SU-DHL-6 (cell line): ENCODE data around the gene CBFA2T3.

ENCODE experiments used
- H2AFZ ChIP-seq: fragments of 200-600 bp; sonication (generic); 2 replicates; pipeline ENCODE4 v1.6.1; 2014; ENCODE audit warnings: low read depth, mild to moderate bottlenecking, moderate library complexity, mixed read lengths, antibody characterized with exemption, low read length; ENCODE audit not compliant: severe bottlenecking
- H3F3A ChIP-seq: fragments of 200-600 bp; shearing (Covaris generic); 2 replicates; pipeline ENCODE4 v1.6.0; 2016; ENCODE audit warnings: antibody characterized with exemption, mild to moderate bottlenecking; ENCODE audit not compliant: insufficient read depth
- H3K27ac ChIP-seq: fragments of 200-600 bp; sonication (generic); 2 replicates; pipeline ENCODE4 v1.5.1; 2016; ENCODE audit warnings: low read depth, mild to moderate bottlenecking, low read length, moderate library complexity, mixed read lengths
- H3K27me3 ChIP-seq: fragments of 200-600 bp; sonication (generic), shearing (Covaris generic); 2 replicates; pipeline ENCODE4 v1.6.0; 2014; ENCODE audit warnings: mild to moderate bottlenecking, low read length
- H3K36me3 ChIP-seq: fragments of 200-600 bp; sonication (generic); 2 replicates; pipeline ENCODE4 v1.6.1; 2014; ENCODE audit warnings: mild to moderate bottlenecking, low read length, mixed read lengths
- H3K4me2 ChIP-seq: fragments of 300-600, 200-600 bp; shearing (Covaris generic), sonication (generic); 2 replicates; pipeline ENCODE4 v1.6.0; 2014; ENCODE audit warnings: low read length, low read depth, mild to moderate bottlenecking; ENCODE audit not compliant: poor library complexity, severe bottlenecking
- H3K4me3 ChIP-seq: fragments of 200-600 bp; sonication (generic); 2 replicates; pipeline ENCODE4 v1.5.1; 2014; ENCODE audit warnings: antibody characterized with exemption, low read length, mild to moderate bottlenecking, mixed read lengths; ENCODE audit not compliant: insufficient read depth, poor library complexity, severe bottlenecking
- H3K79me2 ChIP-seq: fragments of 200-600 bp; sonication (generic); 2 replicates; pipeline ENCODE4 v1.6.1; 2014; ENCODE audit warnings: mild to moderate bottlenecking, low read length, moderate library complexity; ENCODE audit not compliant: insufficient read depth
- H3K9ac ChIP-seq: fragments of 200-600 bp; sonication (generic); 2 replicates; pipeline ENCODE4 v1.7.0; 2014; ENCODE audit warnings: mild to moderate bottlenecking, low read length
- H3K9me2 ChIP-seq: fragments of 200-600 bp; sonication (generic); replicated peaks from 2 replicates; pipeline ENCODE4 v1.6.1; 2014; ENCODE audit warnings: low read length; ENCODE audit not compliant: insufficient read depth
- H3K9me3 ChIP-seq: fragments of 200-600 bp; sonication (generic); 2 replicates; pipeline ENCODE4 v1.6.1; 2014; ENCODE audit warnings: low read length, mixed read lengths; ENCODE audit not compliant: insufficient read depth
- H4K20me1 ChIP-seq: fragments of 200-600 bp; sonication (generic); 2 replicates; pipeline ENCODE4 v1.6.1; 2014; ENCODE audit warnings: low read depth, mild to moderate bottlenecking, antibody characterized with exemption, low read length, moderate library complexity, mixed read lengths
- EZH2phosphoT487 ChIP-seq: fragments of 200-600 bp; sonication (generic), shearing (Covaris generic); conservative IDR thresholded peaks from 2 replicates; pipeline ENCODE4 v1.6.1; 2018; ENCODE audit warnings: mild to moderate bottlenecking, antibody characterized with exemption, low read length, moderate library complexity, mixed read lengths
- TF ChIP-seq, protein P1 (sequence below): fragments of 200-600 bp; sonication (generic); IDR thresholded peaks from one replicate; pipeline ENCODE4 v1.5.1; 2017; ENCODE audit warnings: antibody characterized with exemption, mild to moderate bottlenecking, low read length, moderate library complexity; ENCODE audit not compliant: insufficient read depth, poor library complexity, severe bottlenecking

CBFA2T3 gene

DNA sequence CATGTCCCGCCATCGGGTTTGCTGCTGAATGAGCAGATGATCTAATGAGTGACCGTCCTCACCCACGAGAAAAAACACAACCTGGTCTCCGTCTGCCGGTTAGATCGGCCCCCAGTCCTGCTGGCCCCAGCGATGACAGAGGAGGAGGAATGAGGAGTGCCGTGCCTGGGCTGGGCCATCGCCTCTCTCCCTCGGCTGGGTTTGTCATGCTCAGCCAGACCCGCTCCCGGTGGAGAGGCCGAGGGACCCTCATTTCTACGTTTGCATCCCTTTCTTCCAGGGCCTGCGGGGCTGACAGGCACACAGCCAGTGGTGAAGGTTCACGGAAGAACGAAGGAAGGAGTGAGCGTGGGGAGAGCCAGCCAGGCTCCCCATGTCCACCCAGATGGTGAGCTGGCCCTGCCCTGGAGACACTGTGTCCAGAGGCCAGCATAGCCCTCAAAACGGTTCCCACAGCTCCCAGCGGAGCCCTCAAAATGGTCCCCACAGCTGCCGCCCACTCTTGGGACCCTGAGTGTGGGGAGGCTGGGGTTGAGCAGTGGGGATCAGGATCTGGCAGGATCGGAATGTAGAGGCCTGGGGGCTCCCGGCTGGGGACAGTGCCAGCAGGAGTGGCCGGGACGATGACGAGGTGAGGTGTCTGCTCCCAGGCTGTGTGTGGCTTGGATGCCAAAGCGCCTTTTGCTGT lies 23.9 kb downstream of the CBFA2T3 start:
- no peak overlapping the region for H3K4me2 ChIP-seq
- H2AFZ ChIP-seq: no peak overlapping the region
- H3K27ac ChIP-seq: no peak overlapping the region
- TF ChIP-seq, protein P1, sequence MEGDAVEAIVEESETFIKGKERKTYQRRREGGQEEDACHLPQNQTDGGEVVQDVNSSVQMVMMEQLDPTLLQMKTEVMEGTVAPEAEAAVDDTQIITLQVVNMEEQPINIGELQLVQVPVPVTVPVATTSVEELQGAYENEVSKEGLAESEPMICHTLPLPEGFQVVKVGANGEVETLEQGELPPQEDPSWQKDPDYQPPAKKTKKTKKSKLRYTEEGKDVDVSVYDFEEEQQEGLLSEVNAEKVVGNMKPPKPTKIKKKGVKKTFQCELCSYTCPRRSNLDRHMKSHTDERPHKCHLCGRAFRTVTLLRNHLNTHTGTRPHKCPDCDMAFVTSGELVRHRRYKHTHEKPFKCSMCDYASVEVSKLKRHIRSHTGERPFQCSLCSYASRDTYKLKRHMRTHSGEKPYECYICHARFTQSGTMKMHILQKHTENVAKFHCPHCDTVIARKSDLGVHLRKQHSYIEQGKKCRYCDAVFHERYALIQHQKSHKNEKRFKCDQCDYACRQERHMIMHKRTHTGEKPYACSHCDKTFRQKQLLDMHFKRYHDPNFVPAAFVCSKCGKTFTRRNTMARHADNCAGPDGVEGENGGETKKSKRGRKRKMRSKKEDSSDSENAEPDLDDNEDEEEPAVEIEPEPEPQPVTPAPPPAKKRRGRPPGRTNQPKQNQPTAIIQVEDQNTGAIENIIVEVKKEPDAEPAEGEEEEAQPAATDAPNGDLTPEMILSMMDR: no peak
- TF ChIP-seq EZH2phosphoT487: no peak
- H3K9me3 ChIP-seq: no peaks in the 10 kb centered on the region
- no peak overlapping the region for H3K4me3 ChIP-seq
- no peaks in the 10 kb centered on the region for H3K9me2 ChIP-seq
- no peaks in the 10 kb centered on the region for H3K79me2 ChIP-seq
- H3K36me3 ChIP-seq: no peaks in the 10 kb centered on the region
- H3K9ac ChIP-seq: no peak overlapping the region
- H4K20me1 ChIP-seq: no peaks in the 10 kb centered on the region
- no peaks in the 10 kb centered on the region for H3F3A ChIP-seq
- no peaks in the 10 kb centered on the region for H3K27me3 ChIP-seq

DNA sequence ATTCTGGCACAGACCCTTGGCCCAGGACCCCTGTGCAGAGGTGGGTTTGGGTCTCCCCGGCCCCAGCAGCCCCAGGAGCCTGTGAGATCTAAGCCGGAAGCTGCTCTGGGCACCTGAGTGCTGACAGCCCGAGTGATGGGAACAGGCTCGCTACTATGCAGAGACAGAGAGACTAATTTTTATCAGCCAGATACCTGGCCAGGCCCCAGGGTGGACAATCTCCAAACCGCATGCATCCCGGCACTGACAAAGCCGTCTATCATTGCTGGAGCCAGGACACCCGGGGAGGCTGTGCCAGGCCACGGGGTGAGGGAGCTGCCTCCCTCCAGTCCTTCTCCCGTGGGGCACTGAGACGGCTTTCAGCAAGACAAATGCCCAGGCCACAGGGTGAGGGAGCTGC lies 25.0 kb downstream of the CBFA2T3 start:
- Histone ChIP-seq H3F3A (no peaks in the 10 kb centered on the region), H2AFZ (no peak overlapping the region), H3K27me3 (no peaks in the 10 kb centered on the region), H3K27ac (no peak overlapping the region), H3K4me2 (no peak overlapping the region), H3K9ac (no peak overlapping the region), H3K36me3 (no peaks in the 10 kb centered on the region), H3K9me2 (no peaks in the 10 kb centered on the region), H3K9me3 (no peaks in the 10 kb centered on the region), H4K20me1 (no peaks in the 10 kb centered on the region), H3K79me2 (no peaks in the 10 kb centered on the region), H3K4me3 (no peak overlapping the region)
- TF ChIP-seq EZH2phosphoT487: no peak
- TF ChIP-seq, protein P1: no peak

DNA sequence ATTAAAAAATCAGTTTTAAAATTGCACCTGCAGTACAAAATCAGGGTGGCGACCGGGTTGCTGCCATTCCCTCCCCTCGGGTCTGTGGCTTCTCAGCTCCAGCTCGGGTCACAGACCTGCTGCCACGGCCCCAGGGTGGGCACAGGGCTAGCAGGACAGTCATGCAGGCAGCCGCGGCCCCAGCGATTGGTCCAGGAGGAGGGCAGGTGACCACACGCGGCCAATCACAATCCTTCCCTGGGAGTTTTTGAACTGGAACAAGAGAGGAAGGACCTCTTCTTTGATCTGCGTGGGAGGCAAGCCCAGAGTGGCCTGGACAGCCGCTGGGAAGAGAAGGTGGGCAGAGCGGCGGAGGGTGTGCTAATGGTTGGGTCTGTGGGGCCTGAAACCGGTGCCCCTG lies 25.5 kb downstream of the CBFA2T3 start:
- no peaks in the 10 kb centered on the region for H3K9me3 ChIP-seq
- TF ChIP-seq EZH2phosphoT487: no peak
- TF ChIP-seq, protein P1: no peak
- no peak overlapping the region for H3K4me3 ChIP-seq
- H3K4me2 ChIP-seq: no peak overlapping the region
- H3K9me2 ChIP-seq: no peaks in the 10 kb centered on the region
- H2AFZ ChIP-seq: no peak overlapping the region
- H3F3A ChIP-seq: no peaks in the 10 kb centered on the region
- H3K9ac ChIP-seq: no peak overlapping the region
- H3K27me3 ChIP-seq: no peaks in the 10 kb centered on the region
- no peaks in the 10 kb centered on the region for H3K79me2 ChIP-seq
- no peaks in the 10 kb centered on the region for H4K20me1 ChIP-seq
- H3K27ac ChIP-seq: no peak overlapping the region
- no peaks in the 10 kb centered on the region for H3K36me3 ChIP-seq
